ENCODE measurements around the gene MANBA.
"Not testable (repeated sequence)": the region's sequence is repeated elsewhere in the genome, so short reads cannot be mapped to it uniquely, and the experiment has no call there.

The MANBA gene

GRCh38 chr4:102620697-102621497 is 139.9 kb downstream of the MANBA start:
- DNase-seq (ENCODE audit: low read depth): no peak

- DNase-seq (ENCODE audit: low read depth): not testable (repeated sequence)
Measured at GRCh38 chr4:102619776-102620631, 140.8 kb downstream of the MANBA start.

DNA sequence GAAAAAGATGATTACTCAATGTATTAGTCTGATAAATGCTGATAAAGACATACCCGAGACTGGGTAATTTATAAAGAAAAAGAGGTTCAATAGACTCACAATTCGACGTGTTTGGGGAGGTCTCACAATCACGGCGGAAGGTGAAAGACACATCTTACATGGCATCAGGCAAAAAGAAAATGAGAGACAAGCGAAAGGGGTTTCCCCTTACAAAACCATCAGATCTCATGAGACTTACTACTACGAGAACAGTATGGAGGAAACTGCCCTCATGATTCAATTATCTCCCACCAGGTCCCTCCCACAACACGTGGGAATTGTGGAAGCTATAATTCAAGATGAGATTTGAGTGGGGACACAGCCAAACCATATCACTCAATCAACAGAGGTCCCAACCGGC is 141.7 kb downstream of the MANBA start:
- DNase-seq (ENCODE audit: low read depth): not testable (repeated sequence)

- no peak for DNase-seq (ENCODE audit: low read depth)
Measured at GRCh38 chr4:102616636-102617035, 144.1 kb downstream of the MANBA start.

GRCh38 chr4:102614801-102615200 is 146.0 kb downstream of the MANBA start:
- DNase-seq (ENCODE audit: low read depth): no peak

- no peak for DNase-seq (ENCODE audit: low read depth)
Measured at GRCh38 chr4:102612824-102613366, 147.9 kb downstream of the MANBA start.

DNA sequence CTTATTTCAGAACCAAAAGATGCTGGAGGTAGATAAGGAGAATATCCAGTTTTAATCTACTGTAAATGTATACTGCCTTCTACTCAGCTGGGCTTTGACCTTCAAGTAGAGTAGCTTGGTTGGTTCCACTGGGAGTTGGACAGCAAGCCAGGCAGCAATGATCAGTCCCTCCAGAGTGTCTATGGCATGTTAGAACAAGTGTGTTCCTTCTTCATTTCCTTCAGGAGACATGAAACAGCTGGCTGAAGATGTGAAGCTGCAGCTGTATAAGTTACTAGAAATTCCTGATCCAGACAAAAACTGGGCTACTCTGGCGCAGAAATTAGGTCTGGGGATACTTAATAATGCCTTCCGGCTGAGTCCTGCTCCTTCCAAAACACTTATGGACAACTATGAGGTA is 148.6 kb downstream of the MANBA start:
- no peak for DNase-seq (ENCODE audit: low read depth)

DNA sequence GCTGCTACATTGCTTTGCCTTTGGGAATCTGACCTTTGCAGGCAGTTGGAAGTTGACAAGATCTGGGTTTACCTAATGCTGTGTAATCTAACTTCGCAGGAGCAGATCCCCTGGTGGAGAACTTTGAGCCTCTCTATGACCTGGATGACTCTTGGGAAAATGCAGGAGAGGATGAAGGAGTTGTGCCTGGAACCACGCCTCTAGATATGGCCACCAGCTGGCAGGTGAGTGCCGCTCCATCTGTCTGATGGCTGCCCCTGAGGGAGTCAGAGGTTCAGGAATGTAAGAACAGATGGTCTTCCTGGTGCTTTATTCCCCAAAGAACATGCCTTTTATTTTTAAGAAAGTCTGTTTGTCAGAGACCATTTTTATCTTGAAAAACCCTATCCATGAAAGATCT is 150.3 kb downstream of the MANBA start:
- no peak for DNase-seq (ENCODE audit: low read depth)

- no peak for DNase-seq (ENCODE audit: low read depth)
Measured at GRCh38 chr4:102610007-102610406, 150.8 kb downstream of the MANBA start.

DNA sequence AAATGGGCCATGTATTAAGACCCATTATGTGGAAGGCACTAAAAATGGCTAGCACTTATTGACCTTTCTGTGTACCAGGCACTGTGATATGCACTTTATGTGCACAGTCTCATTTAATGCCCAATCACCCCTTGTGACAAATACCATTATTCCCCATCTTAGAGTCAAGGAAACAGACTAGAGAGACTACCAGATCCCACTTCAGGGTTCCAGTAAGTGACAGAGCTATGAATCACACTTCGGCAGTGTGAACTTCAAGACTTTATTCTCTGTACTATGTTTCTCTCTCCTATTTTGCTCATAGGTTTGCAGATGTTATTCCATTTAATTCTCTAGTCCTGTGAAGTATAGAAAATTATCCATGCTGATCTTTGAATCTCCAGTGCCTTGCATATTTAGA is 152.6 kb downstream of the MANBA start:
- DNase-seq (ENCODE audit: low read depth): no peak

- no peak for DNase-seq (ENCODE audit: low read depth)
Measured at GRCh38 chr4:102606846-102607450, 153.8 kb downstream of the MANBA start.

- no peak for DNase-seq (ENCODE audit: low read depth)
Measured at GRCh38 chr4:102606261-102606660, 154.5 kb downstream of the MANBA start.

DNA sequence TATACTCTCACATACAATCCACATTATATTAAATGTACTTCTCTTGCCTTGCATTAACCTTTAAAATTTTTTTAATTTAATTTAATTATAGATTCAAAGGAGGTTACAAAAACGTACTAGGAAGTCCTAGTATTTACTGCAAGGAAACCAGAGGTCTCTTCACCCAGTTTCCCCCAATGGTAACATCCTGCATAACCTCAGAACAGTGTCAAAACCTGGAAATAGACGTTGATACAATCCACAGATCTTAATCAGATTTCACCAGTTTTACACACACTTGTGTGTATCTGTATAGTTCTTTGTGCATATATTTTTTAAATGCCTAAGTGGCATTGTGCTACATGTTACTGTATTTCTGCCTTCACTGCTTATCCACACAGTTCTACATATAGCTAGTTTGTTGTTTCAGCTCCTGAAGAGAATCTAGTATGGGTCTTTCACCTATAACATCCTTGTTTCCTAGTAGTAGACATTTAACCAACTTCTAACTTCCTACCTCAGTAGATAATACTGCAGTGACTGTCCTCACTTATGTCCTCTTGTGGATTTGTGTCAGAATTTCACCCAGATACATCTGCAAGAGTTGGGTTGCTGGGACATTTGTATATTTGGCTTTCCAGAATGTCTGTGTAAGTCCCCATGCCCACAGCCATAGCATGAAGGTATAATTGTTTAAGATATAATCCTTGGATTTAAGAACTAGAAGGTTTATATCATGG is 156.4 kb downstream of the MANBA start:
- no peak for DNase-seq (ENCODE audit: low read depth)

DNA sequence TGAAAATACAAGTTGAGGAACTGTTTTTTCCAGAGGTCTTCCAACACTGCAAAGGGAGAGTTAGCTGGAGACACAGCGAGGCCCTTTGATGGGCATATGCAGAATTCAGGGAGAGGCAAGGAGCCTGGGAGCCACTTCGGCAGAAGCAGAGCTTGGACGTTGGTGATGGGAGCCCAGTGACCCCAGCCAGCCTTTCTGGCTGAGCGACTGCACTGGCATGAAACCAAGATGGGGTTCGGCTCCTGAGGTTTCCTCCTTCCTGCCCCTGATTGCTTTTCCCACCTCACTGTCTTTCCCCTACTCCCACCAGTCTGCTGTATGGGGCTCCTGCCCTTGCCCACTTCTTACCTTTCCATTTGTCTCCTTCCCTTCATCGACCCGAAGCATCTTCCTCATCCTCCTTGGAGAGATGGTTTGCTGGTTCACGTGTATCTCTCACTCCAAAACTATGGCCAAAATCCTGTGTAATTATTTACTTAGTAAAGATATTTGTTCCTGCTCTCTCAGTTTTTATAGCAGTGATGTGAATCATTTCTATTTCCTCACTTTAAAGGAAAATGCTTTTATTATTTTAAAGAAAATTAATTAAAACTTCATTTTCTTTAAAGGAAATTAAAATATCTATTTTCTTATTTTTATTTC is 159.1 kb downstream of the MANBA start:
- no peak for DNase-seq (ENCODE audit: low read depth)

GRCh38 chr4:102600689-102601088 is 160.1 kb downstream of the MANBA start:
- DNase-seq (ENCODE audit: low read depth): no peak

- DNase-seq (ENCODE audit: low read depth): no peak
Measured at GRCh38 chr4:102599886-102600285, 160.9 kb downstream of the MANBA start.

DNA sequence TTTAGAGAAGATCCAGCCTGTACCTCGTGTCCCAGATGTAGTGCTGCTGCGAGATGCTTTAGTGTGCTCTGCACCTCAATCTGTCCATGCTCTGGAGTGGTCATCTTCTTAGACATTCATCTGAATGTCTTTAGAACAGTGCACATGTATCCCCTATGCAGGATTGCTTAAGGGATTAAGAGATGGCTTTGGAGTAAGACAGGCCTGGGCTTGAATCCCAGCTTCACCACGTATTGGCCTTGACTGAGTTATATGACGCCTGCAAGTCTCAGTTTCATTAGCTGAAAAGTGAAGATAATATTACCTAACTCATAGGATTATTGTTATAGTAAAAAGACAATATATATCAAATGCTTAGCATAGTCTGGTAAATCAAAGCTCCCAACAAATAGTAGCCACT is 161.3 kb downstream of the MANBA start:
- no peak for DNase-seq (ENCODE audit: low read depth)

DNA sequence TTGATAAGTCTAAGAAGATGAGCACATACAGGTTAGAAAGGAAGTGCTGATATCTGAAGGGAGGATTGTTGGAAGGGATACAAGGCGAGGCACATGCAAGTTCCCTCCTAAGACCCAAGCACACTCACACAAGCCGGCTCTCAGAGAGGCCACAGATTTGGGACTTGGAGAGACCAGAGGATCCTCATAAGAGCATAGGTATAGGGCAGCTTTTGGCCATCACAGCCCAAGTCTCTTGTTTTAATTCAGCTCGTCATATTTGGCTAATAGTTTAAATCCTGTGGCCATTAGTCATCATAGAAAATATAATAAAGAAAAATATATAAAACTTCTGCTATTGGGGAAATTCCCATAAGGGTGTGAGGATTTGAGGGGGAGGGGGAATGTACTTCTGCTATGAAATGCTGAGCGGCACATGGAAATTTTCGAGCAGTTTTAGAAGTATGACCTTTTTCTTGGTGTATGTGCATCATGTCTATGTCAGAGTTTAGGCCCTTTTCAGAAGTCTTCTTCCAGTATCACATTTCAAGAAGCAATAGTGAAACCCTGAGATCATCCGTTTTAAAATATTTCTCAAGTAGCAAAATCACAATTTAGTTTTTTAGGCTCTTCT is 161.9 kb downstream of the MANBA start:
- no peak for DNase-seq (ENCODE audit: low read depth)

GRCh38 chr4:102598086-102598761 is 162.5 kb downstream of the MANBA start:
- DNase-seq (ENCODE audit: low read depth): no peak

DNA sequence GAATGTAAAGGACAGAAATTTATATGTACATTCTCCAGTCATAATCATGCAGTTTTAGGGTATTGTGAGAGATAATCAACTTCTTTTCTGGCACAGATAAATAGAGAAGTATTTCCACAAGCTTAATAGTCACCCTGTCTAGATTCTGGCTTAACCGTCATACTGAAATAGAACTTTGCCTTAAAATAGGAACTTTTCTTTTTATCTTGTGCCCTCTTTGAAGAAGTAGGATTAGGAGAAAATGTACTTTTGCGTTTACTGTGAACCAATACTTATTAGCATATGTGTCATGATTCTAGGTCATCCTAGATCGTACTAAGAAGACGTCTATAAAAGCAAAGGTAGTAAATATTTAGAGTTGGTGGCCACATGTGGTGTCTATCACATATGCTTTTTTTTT is 164.2 kb downstream of the MANBA start:
- DNase-seq (ENCODE audit: low read depth): no peak
